GM23338 (cell line): ENCODE data around the gene ITPR2.

Experiments used
- CREB1 ChIP-seq: fragments of 250-450 bp; sonication (Bioruptor Pico); IDR thresholded peaks from 2 replicates; pipeline ENCODE4 v1.5.0; 2020; ENCODE audit warnings: low read depth, mild to moderate bottlenecking, moderate library complexity
- CTCF ChIP-seq, 2 experiments: fragments of 200-600 bp in 1 of 2; sonication (generic) in 1 of 2; conservative IDR thresholded peaks; 2 replicates each; pipeline versions ENCODE4 v1.5.1 to v1.6.1; 2016 to 2017; ENCODE audit warnings: antibody characterized with exemption in 2 of 2, low read depth in 2 of 2, mild to moderate bottlenecking in 2 of 2, moderate library complexity in 1 of 2
- ETS1 ChIP-seq: IDR thresholded peaks from 2 replicates; pipeline ENCODE4 v1.6.1; 2016; ENCODE audit warnings: antibody characterized with exemption
- EZH2 ChIP-seq: fragments of 200-600 bp; sonication (generic); IDR thresholded peaks from one replicate; pipeline ENCODE4 v1.8.0; 2017; ENCODE audit warnings: antibody characterized with exemption, mild to moderate bottlenecking, low read depth; ENCODE audit not compliant: unreplicated experiment
- EZH2phosphoT487 ChIP-seq: fragments of 200-600 bp; sonication (generic); IDR thresholded peaks from one replicate; pipeline ENCODE4 v1.8.1; 2018; ENCODE audit warnings: antibody characterized with exemption; ENCODE audit not compliant: unreplicated experiment
- JUNB ChIP-seq: IDR thresholded peaks from one replicate; pipeline ENCODE4 v1.6.1; 2016; ENCODE audit warnings: antibody characterized with exemption; ENCODE audit not compliant: unreplicated experiment
- NANOG ChIP-seq: IDR thresholded peaks from 2 replicates; pipeline ENCODE4 v1.6.1; 2016; ENCODE audit warnings: antibody characterized with exemption, borderline replicate concordance
- POLR2AphosphoS5 ChIP-seq: IDR thresholded peaks from 2 replicates; pipeline ENCODE4 v1.6.1; 2016; ENCODE audit warnings: antibody characterized with exemption, low read depth
- REST ChIP-seq: IDR thresholded peaks from one replicate; pipeline ENCODE4 v1.6.1; 2018; ENCODE audit warnings: antibody characterized with exemption; ENCODE audit not compliant: unreplicated experiment
- STAT1 ChIP-seq: IDR thresholded peaks from one replicate; pipeline ENCODE4 v1.6.1; 2016; ENCODE audit warnings: antibody characterized with exemption; ENCODE audit not compliant: unreplicated experiment
- ZNF114 ChIP-seq: fragments of 250-450 bp; sonication (Bioruptor Pico); IDR thresholded peaks from 2 replicates; pipeline ENCODE4 v1.5.0; 2020; ENCODE audit warnings: mild to moderate bottlenecking, moderate library complexity
- ZNF331 ChIP-seq: fragments of 250-450 bp; sonication (Bioruptor Pico); IDR thresholded peaks from 2 replicates; pipeline ENCODE4 v1.5.0; 2020; ENCODE audit warnings: low read depth, mild to moderate bottlenecking, moderate library complexity
- ZNF462 ChIP-seq: fragments of 250-450 bp; sonication (Bioruptor Pico); IDR thresholded peaks from 2 replicates; pipeline ENCODE4 v1.5.0; 2020; ENCODE audit warnings: mild to moderate bottlenecking, moderate library complexity

GRCh38 chr12:26643532-26644315 is 189.3 kb downstream of the ITPR2 start:
- TF ChIP-seq POLR2AphosphoS5 (no peak), ETS1 (no peak), CTCF (conservative IDR thresholded peaks at IDR 0.05; ENCODE audit: low read depth in 2 of 2) (no peak), JUNB (no peak), EZH2 (no peak), EZH2phosphoT487 (no peak), STAT1 (no peak), CREB1 (CRISPR knock-in tag) (no peak), REST (no peak), ZNF462 (CRISPR knock-in tag) (peak; percentile 94), ZNF331 (CRISPR knock-in tag) (no peak), NANOG (0 out of 2 replicates have a peak, but pooled peaks have one; percentile 62), ZNF114 (no peak)
